NCI-H345 treated with DMSO at 0.1 percent for 48 hours (cell line): ENCODE results near the gene MTUS2.

ENCODE experiments used
- DNase-seq: peaks from one replicate; lab custom pipeline; 2025; ENCODE audit not compliant: unreplicated experiment; lab: John Stamatoyannopoulos, UW

MTUS2 gene

GRCh38 chr13:28856287-28856686, 36.1 kb downstream of the MTUS2 start:
- DNase-seq: no peak

DNA sequence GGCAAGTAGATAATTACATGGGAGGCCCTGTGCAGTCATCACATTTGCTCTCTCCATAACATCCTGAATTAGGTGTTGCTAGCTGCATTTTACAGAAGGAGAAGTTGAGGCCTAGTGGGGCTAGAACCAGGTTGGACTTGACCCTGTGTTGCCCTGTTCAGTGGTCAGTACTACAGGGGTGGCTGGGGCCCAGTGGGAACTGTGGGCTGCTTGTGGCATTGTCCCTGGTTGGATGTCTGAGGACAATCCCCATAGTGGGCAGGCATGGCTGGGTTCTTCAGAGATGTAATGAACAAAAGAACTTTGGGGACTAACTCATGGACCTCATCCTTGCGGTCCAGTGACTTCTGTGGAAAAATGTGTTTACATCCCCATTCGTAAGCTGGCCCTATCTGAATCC, 38.9 kb downstream of the MTUS2 start:
- no peak for DNase-seq

GRCh38 chr13:28859717-28860116, 39.6 kb downstream of the MTUS2 start:
- DNase-seq: no peak

DNA sequence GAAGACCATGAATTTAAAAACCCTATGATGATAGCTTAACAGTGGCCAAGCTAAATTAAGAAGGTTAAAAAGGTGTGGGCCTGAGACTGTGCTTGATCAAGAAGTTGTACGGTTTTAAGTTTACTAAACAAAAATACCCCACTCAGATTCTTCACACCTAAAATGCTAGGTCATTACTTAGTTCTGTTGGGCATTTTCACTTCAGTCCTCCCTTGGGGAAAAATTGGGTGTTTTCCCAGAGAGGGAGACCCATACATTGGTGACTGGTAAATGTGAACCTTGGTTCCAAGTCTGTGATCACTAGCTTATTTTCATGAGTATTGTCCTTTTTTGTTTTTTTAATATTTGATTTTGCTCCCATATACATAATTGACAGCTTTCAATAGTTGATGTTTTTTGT, 44.4 kb downstream of the MTUS2 start:
- no peak for DNase-seq

DNA sequence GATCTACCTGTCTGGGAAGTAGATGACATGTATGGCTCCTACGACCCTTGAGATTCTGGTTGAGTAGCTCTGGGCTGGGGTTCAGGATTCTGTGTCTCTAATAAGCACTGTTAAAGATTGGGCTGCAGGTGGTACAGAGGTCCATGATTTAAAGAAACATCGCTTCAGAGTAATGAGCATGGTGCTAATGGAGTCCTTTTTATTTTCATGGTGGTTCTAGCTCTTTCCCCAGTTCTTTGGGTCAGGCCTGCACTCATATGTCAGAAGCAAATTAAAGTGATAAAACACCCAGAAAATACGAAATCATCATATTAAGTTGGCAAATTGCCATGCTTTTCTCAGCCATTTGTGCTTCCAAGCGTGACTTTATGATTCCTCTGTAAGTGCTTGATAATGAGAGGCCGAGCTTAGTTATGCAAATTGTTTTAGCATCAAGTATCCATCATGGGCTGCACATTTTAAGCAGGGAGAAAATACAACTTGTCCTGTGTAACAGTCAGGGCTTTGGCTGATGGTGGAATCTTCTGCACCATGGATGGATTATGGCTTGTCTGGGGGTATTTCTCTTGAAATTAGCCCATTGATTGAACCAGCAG, 45.1 kb downstream of the MTUS2 start:
- no peak for DNase-seq

DNA sequence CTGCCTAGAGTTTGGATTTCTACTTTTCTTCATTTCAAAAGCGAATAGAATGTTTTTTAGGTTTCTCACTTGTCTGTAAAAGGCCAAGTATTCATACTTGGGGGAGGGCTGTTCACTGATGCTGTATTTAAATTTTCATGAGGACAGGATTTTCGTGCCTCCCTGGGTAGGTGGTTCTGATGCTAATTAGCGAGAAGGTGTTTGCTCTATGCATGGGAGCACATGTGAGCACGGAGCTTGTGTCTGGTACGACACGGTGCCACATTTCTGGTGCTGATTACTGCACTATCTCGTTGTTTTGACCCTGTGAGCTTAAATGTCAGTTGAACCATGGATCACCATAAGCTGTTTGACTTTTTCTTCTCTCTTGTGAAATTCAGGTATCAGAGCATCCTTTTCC, 45.8 kb downstream of the MTUS2 start:
- DNase-seq: no peak

DNA sequence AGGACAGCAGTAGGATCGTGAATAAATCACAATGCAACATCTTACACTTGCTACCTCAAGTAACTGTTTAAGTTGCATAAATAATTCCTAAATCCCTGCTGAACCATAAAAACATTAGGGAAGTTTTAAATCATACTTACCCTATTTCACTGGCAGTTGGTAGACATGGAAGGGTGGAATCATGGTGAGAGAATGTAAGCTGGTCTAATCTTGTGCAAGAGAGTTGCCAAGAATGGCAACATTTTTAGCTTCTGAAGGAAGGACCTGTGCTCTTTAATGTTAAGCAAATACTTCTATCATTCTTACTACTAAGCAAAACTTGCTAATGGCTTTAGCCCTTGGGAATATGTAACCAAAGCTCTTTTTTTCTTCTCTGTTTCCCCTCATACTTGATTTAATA, 46.8 kb downstream of the MTUS2 start:
- DNase-seq: no peak

GRCh38 chr13:28867564-28867963, 47.4 kb downstream of the MTUS2 start:
- DNase-seq: no peak

DNA sequence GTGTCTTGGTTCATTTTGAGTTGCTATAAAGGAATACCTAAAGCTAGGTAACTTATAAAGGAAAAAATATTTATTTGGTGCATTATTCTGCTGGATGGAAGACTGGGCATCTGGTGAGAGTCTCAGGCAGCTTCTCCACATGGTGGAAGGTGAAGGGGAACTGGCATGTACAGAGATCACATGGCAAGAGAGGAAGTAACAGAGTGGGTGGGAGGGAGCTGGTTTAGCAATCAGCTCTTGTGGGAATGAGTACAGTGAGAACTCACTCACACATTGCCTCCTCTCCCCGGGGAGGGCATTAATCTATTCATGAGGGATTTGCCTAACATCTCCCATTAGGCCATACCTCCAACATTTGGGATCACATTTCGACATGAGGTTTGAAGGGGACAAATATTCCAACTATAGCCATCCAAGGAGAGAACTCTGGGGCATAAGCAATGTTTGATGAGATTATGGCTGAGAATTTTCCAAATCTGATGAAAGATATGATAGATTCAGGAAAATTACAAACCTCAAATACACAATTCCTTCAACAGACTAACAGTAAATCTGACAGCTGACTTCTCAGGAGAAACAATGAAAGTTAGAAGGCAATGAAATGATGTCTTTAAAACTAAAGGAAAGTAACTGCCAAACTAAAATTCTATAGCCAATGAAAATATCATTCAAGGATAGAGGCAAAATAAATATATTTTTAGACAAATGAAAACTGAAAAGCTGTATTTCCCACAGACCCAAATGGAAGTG, 52.5 kb downstream of the MTUS2 start:
- DNase-seq: no peak

DNA sequence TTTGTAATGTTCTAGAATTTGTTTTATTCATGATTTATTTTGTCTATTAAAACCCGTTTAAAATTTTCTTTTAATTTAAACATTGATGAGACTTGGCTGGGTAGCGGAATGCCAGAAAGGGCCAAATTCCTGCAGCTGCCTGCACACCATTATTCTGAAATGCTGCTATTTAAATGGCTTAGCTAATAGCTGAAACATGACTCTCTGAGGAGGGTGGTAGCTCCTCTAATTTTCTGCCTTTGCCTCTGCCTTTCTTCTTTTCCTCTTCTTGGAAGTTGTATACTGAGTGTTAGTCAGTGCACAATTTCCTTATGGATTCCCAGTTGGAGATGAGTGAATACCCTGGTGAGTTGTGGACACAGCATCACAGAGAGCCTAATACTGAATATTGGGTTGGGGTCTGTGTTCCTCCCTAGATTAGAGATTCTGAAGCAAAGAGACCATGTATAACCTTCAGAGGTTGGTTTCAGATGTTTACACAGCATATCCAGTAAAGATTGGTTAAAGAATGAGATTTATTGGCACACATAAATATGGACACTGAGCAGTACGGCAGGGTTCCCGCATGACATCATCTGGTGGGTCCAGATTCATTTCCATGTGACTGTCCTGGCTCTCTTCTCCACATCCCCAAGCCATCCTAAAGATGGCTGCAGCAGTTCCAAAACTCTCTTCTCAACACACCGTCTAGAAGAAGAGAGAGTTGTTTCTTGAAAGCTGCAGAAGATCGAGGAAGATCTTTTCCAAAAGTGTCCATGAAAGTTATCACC, 55.9 kb downstream of the MTUS2 start:
- no peak for DNase-seq

DNA sequence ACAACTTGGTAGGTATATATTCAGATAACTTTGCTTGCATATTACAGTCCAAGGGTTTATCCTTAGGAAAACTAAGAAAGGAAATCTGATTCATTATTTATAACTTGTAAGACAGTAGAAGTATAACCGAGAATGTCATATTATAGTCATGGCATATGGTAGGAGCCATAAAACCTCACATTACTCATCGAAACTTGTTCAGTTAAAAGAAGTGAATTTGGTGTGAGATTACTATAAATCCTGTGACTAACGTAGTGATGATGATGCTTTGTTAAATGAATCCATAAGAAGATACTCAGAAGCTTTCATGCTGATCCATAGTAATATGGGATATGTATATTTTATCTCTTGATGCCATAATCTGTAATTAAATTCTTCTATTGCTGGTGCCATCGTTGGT, 57.3 kb downstream of the MTUS2 start:
- no peak for DNase-seq

DNA sequence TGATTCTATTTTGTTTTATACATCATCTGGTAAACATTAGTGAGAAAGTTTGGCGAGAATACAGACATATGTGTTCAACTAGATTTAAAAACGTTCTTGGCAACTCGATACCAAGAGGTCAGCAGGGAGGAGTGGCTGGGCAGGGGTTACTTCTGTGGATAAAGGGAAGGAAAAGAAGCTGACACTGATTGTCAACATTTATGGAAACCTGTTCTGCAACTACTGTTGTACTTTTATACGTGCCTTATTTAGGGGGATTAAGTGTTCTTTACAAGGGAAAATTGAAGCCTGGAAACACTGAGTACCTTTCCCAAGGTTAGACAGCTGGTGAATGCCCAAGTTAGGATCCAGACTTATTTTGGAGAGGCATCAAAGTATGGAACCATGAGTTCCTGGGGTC, 65.0 kb downstream of the MTUS2 start:
- no peak for DNase-seq

DNA sequence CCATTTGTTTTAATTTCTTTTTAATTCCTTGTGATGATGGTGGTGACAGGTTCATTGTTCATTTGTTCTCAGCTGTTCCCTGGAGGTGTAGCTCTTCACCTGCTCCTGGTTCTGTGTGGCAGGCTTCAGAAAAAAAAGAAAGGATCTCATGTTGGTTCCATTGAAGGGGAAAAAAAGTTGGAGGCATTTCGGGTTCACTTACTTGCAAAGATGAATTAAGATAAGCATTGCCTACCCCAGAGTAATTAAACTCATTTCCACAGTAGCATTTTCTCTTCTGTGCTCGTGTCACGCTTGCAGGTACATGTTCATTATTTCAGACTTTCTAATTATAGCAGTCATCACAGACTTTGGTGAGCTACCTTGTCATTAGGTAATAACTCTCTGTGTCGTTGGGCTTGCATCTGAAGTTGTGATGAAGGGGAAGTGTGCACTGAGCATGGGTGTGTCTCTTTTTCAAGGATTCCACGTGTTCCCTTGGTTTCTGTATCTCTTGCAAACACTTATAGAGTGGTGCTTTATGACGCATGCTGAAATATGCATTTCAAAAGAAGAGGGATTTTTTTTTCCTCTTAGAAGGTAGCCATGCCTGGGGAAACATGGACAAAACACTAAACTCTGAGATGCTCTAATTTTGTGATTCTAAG, 69.1 kb downstream of the MTUS2 start:
- no peak for DNase-seq

DNA sequence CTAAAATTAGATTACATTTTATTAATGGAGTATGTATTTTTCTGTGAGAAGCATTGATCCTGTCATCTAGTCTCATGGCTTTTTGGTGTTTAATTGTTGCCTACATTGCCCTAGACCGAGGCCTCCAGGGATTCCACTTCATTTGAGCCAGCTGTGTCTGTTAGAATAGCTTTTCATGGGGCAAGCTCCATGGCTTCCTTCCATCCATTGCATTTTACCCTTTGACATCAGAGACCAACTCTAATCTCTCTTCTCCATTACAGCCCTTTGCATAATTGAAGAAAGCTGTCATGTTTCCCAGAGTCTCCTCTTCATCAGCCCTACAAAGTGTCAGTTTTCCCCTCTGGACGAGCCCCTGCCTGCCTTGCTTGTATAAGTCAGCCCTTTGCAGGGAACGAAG, 70.6 kb downstream of the MTUS2 start:
- DNase-seq: no peak

- DNase-seq: no peak
Observed at GRCh38 chr13:28918030-28918429, 97.9 kb downstream of the MTUS2 start.

DNA sequence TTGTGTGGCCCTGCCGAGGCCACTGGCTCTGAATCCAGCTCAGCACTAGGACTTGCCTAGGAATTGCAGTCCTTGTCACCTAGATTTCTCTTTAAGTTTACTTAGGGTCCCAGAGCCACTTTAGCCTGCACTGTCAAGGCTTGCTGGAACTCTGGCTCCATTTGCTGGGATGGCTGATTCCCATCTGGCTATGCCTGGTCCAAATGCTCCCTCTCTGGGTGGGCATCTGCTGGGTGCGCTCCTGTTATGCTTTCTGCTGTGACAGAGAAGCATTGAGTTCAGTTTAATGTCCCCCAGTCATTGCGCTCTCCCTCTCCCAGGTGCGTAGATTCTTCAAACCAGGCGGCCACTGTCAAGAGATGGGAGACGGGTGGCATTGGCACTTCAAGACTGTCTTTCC, 102.2 kb downstream of the MTUS2 start:
- no peak for DNase-seq

DNA sequence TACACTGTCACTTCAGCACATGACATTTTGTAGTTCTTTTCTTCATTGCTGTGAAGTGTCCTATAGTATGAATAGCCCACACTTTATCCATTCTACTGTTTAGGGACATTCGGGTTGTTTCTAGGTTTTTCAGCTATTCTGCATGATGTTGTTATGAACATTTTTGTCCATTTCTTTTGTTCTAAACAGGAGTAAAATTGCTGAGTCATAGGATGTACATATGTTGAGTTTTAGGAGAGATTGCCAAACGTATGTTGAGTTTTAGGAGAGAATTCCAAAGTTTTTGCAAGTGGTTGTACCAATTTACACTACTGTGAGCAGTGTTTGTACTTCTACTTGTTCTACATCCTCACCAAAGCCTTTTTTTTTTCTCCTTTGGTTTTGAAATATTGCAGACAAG, 115.0 kb downstream of the MTUS2 start:
- DNase-seq: no peak

DNA sequence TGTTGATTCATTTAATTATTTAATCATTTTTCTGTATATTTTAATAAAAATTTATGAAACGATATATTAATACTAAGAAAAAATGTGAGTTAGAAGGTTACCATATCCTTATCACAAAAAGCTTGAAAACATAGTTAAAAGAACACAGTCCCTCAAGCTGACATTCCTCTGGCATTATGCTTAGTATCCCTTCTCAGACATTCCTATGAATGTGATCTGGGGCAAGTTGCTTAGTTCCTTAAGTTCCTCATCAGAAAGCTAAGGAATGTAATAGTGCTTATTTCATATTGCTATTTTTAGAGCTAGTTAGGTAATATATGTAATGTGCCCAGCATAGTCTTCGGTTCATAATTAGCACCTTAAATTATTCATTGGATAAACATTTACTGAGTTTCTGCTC, 122.8 kb downstream of the MTUS2 start:
- DNase-seq: no peak

- DNase-seq: no peak
Observed at GRCh38 chr13:28953714-28954418, 133.7 kb downstream of the MTUS2 start.

DNA sequence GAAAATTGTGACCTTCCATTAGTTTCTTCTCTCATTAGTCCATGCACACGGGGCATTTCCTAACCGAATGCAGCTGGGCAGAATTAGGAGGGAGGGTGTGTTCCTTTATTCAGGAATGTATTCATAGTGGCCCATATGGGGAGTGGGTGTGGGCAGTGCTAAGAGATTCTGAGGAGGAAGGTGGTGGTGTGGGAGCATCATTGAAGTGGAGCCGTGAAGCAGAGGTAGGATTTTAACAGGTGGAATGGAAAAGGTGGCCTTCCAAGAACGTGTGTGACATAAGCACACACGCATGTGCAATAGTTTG, 134.2 kb downstream of the MTUS2 start:
- no peak for DNase-seq

- DNase-seq: no peak
Observed at GRCh38 chr13:28954810-28955209, 134.7 kb downstream of the MTUS2 start.
